HG03442 (cell line): Measurements from ENCODE around the gene ARHGAP8.

Experiments used
- ATAC-seq: cut with Tn5 transposase; IDR thresholded peaks from one replicate; pipeline ENCODE4 v1.9.1; 2021; ENCODE audit warnings: mild to moderate bottlenecking, moderate library complexity; ENCODE audit not compliant: unreplicated experiment

Gene ARHGAP8

DNA sequence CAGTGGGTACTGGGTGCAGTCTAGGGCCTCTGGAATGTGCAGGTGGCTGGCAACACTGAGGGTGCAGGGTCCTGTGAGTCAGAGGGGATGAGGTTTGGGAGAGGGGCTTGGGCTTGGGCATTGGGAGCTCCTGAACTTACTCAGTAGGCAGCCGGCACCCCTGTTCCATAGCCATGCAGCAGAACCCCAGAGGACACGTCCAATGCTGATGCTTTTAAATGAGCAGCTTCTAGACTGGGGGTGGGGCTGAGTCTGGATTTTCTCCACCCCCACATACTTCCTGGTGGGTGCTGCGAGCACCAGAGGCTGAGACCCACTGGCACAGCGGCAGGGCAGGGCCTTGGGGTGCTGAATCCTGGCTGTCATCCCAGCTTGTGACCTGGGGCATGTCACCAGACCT, 71.4 kb downstream of the ARHGAP8 start:
- ATAC-seq = no peak

- no peak for ATAC-seq
Measured at GRCh38 chr22:44824271-44824670, 71.9 kb downstream of the ARHGAP8 start.

- no peak for ATAC-seq
Measured at GRCh38 chr22:44825310-44826150, 73.2 kb downstream of the ARHGAP8 start.

GRCh38 chr22:44827666-44828190, 75.4 kb downstream of the ARHGAP8 start:
- no peak for ATAC-seq

DNA sequence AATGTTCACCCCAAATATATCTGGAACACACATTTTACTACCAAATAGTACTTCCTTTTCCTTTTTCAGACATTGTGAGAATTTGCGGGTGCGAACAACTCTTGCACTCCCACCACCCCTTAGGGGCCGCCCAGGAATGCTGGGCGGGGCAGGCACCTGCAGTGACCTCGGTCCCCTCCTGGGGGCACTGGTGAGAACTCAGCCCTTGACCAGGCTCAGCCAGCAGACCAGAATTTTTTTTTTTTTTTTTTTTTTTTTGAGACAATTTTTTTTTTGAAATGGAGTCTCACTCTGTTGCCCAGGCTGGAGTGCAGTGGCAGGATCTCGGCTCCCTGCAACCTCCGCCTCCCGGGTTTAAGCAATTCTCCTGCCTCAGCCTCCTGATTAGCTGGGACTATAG, 75.8 kb downstream of the ARHGAP8 start:
- ATAC-seq = no peak

DNA sequence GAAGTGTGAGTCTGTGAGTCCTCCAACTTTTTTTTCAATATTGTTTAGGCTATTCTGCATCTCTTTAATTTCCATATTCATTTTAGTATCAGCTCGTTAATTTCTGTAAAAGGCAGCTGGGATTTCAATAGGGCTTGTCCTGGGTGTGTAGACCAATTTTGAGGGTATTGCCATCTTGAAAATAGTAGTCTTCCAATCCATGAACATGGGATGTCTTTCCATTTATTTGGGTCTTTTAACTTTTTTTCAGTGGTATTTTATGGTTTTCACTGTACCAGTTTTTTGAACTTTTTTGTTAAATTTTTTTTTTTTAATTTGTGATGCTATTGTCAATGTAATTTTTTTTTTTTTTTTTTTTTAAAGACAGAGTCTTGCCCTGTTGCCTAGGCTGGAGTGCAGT, 79.5 kb downstream of the ARHGAP8 start:
- ATAC-seq = no peak

- no peak for ATAC-seq
Measured at GRCh38 chr22:44834065-44834464, 81.7 kb downstream of the ARHGAP8 start.

DNA sequence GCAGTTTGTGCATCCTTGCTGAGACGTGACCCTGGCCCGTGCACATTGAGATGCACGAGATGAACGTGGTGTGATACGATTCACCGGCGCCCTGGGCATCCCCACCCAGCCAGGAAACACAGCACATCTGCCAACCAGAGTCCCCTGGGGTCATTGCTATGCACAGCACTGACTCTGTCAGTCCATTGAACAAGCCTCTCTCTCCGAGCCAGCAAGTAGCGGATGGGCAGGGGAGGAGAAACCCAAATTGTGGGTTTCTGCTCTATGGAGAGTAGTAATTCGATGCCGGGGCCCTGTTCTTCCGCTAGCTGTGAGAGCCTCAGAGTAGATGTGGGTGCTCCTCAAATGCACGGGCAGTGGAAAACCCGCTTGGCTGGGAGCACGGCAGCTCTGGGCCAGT, 85.1 kb downstream of the ARHGAP8 start:
- no peak for ATAC-seq

- no peak for ATAC-seq
Measured at GRCh38 chr22:44838316-44839016, 86.1 kb downstream of the ARHGAP8 start.

GRCh38 chr22:44839061-44839460, 86.7 kb downstream of the ARHGAP8 start:
- no peak for ATAC-seq

DNA sequence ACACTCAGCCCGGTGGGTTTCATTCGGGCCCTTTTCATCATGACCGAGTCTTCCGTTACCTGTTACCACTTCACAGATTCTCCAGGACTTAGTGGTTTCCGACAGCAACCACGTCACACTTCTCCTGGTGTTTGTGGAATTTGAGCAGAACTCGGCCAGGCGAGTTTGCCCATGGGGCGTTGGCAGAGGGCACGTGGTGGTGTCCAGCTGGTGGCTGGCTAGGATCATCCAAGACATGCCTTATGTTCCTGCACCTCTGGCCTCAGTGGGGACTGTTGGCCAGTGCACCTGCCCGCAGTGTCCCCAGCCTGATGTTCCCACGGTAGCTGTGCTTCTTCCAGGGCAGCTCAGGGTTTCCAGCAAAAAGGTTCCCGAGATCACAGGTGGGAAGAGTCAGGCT, 87.3 kb downstream of the ARHGAP8 start:
- ATAC-seq = no peak

- no peak for ATAC-seq
Measured at GRCh38 chr22:44840611-44841322, 88.4 kb downstream of the ARHGAP8 start.

- no peak for ATAC-seq
Measured at GRCh38 chr22:44842417-44842816, 90.0 kb downstream of the ARHGAP8 start.

DNA sequence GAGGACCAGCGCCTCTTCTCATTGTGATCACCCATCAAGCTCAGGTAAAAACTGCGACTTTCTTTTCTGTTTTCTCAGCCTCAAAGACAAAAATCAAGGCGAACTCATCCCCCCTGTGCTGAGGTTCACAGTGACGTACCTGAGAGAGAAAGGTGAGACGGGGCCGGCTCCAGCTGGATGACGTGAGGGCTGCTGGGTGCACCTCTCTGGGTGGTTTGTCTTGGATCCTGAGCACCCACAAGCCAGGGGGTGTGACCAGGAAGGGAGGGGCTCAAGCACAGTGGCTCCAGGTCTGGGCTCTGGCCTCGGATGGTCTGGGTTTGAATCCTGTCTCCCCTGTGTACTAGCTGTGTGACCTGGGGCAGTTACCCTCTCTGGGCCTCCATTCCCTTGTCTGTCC, 92.8 kb downstream of the ARHGAP8 start:
- ATAC-seq = no peak

GRCh38 chr22:44845796-44846720, 93.7 kb downstream of the ARHGAP8 start:
- ATAC-seq = no peak

DNA sequence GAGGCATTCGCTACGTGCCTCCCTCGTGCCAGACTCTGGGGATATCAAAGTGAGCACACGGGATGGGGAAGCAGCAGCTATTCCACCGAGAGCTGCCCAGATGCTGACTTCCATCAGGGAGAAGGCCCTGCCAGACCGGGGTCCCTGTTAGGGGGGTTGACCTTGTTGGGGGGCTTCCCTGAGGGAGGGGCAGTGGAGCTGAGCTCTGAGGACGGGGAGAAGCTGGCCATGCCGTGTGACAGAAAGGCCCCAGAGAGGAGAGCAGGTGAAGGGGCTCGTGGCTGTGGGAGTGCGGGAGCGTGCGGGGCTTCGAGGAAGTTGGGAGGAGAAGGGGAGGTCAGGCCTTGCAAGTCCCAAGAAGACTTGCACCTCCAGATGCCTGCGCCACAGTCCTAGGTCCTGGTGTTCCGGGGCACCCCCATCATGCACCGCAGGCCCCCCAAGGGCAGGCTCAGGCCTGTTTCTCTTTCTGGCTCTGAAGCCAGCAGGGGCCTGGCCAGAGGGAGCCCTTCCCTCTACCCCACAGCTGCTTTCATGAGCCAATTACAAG, 94.4 kb downstream of the ARHGAP8 start:
- ATAC-seq = no peak

DNA sequence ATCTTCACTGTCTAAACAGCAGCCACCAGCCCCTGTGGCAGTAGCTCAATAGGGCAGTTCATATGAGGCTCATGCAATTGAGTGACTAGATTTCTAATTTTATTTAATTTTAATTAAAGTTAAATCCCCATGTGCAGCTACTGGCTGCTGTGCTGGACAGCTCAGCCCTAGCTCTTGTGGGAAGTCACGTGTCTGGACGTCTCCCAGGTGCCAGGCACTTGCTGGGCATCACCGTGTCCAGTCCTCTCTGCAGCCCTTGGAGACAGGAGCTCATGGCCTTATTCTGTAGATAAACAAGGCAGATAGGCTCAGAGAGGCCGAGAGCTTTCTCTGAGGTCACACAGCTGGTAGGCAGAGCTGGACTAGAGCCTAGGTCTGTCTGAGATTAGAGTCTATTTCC, 95.0 kb downstream of the ARHGAP8 start:
- ATAC-seq = no peak

GRCh38 chr22:44847892-44848291, 95.5 kb downstream of the ARHGAP8 start:
- ATAC-seq = no peak

GRCh38 chr22:44848296-44848741, 95.9 kb downstream of the ARHGAP8 start:
- no peak for ATAC-seq

DNA sequence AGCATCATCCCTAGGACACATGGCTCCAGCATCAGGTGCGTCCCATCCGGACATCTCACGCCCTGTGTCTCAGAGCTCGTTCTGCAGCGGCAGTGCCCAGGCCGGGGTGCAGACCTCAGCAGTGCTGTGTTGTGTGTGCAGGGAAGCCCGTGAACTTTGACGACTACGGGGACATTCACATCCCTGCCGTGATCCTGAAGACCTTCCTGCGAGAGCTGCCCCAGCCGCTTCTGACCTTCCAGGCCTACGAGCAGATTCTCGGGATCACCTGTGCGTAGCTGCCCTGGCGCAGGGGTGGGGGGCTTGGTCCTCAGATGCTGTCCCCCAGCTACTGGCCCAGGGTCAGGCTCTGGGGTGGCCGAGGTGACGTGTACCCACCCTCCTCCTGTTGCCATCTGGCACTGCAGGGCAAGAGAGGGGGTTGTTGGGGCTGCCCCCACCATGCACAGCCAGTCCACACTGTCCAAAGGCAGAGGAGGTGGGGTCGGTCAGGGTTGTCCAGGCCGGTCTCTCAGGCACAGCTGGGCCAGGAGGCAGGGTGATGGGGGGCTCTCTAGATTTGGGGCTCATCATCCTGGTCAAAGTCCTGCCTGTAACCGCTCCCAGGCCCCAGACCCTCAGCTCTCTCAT, 96.5 kb downstream of the ARHGAP8 start:
- ATAC-seq = no peak
